ENCODE results near the gene NAALADL1. TPM values are rescaled to one million over a fixed set of nuclear protein-coding genes. Genes with fewer than 3 reads are reported as not detected.

Gene NAALADL1
- total and polyA plus RNA-seq, 9 of the 15 experiments (the other 6 are each of a cell fraction or from before 2014, with no cell fraction given): 0.06 to 0.72 (median 0.22) TPM; not detected in 4

- TF ChIP-seq CREBBP (IDR thresholded peaks at IDR 0.05; ENCODE audit: low read depth, low read length): no peak
- peak; percentile 72; the same call in 1 of the 2 replicates for TF ChIP-seq HIVEP1 (CRISPR knock-in tag; IDR thresholded peaks at IDR 0.05)
- TF ChIP-seq MAZ (CRISPR knock-in tag; conservative IDR thresholded peaks at IDR 0.05 in 1 of 2, IDR thresholded peaks at IDR 0.05 in 1 of 2): peak; percentile 89 to 94
- TF ChIP-seq SNIP1 (IDR thresholded peaks at IDR 0.05; ENCODE audit: low read depth): no peak; the same call in 1 of the 2 replicates
- TF ChIP-seq YBX1 (IDR thresholded peaks at IDR 0.05): no peak
- TF ChIP-seq ZNF280A (IDR thresholded peaks at IDR 0.05; ENCODE audit: low read depth, partially characterized antibody): no peak
- TF ChIP-seq CBX8 (IDR thresholded peaks at IDR 0.05; ENCODE audit: borderline replicate concordance, extremely low read depth, low read depth, low read length, poor library complexity, severe bottlenecking): no peak
- TF ChIP-seq E2F8 (IDR thresholded peaks at IDR 0.05; ENCODE audit: low read depth, partially characterized antibody): peak; percentile 95
- peak; percentile 41 for TF ChIP-seq ZFP36 (IDR thresholded peaks at IDR 0.05; ENCODE audit: low read depth, low read length, partially characterized antibody)
- no peak for TF ChIP-seq TCF15 (CRISPR knock-in tag; IDR thresholded peaks at IDR 0.05)
- TF ChIP-seq IFI16 (CRISPR knock-in tag; IDR thresholded peaks at IDR 0.05): 0 out of 2 replicates have a peak, but pooled peaks have one; percentile 51
- peak; percentile 76; the same call in 1 of the 2 replicates for TF ChIP-seq NKRF (IDR thresholded peaks at IDR 0.05; ENCODE audit: borderline replicate concordance)
- TF ChIP-seq, protein P1, sequence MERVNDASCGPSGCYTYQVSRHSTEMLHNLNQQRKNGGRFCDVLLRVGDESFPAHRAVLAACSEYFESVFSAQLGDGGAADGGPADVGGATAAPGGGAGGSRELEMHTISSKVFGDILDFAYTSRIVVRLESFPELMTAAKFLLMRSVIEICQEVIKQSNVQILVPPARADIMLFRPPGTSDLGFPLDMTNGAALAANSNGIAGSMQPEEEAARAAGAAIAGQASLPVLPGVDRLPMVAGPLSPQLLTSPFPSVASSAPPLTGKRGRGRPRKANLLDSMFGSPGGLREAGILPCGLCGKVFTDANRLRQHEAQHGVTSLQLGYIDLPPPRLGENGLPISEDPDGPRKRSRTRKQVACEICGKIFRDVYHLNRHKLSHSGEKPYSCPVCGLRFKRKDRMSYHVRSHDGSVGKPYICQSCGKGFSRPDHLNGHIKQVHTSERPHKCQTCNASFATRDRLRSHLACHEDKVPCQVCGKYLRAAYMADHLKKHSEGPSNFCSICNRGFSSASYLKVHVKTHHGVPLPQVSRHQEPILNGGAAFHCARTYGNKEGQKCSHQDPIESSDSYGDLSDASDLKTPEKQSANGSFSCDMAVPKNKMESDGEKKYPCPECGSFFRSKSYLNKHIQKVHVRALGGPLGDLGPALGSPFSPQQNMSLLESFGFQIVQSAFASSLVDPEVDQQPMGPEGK (CRISPR knock-in tag; IDR thresholded peaks at IDR 0.05; ENCODE audit: borderline replicate concordance): no peak
- TF ChIP-seq SP1 (CRISPR knock-in tag; IDR thresholded peaks at IDR 0.05): peak; percentile 91
- TF ChIP-seq RBM17 (IDR thresholded peaks at IDR 0.05; ENCODE audit: borderline replicate concordance, low read depth, low read length): no peak
- no peak for TF ChIP-seq FOXK1 (CRISPR knock-in tag; IDR thresholded peaks at IDR 0.05; ENCODE audit: borderline replicate concordance)
- TF ChIP-seq RAD51 (IDR thresholded peaks at IDR 0.05; ENCODE audit: borderline replicate concordance, low read depth): peak; percentile 4; the same call in 1 of the 2 replicates
These were observed 37.8 kb upstream of the NAALADL1 start, which contains the start of gene VPS51 (continued) for GRCh38 chr11:65095974-65096806.

Data from K562 (cell line).